ENCODE results near the gene ZDHHC23.

DNA sequence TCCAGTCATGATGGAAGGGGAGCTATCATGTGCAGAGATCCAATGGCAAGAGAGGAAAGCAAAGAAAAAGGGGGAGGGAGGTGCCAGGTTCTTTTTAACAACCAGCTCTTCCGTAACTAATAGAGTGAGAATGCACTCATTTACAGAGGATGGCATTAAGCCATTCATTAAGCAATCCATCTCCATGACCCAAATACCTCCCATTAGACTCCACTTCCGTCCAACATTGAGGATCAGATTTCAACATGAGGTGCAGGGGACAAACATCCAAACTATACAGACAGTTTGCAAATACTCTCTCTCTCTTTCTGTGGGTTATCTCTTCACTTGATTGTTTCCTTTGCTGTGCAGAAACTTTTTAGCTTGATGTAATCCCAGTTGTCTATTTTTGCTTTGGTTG is 21.2 kb downstream of the ZDHHC23 start:
- no peak for TF ChIP-seq HMG20B (CRISPR knock-in tag; conservative IDR thresholded peaks at IDR 0.05)
- no peak for TF ChIP-seq POLR2A (IDR thresholded peaks at IDR 0.05; ENCODE audit: insufficient read depth in 1 of 2, low read depth in 2 of 2, low read length in 2 of 2)
- TF ChIP-seq KLF11 (CRISPR knock-in tag; IDR thresholded peaks at IDR 0.05): no peak
- TF ChIP-seq KLF16 (CRISPR knock-in tag; IDR thresholded peaks at IDR 0.05): no peak
- no peak for TF ChIP-seq KDM5B (CRISPR knock-in tag; IDR thresholded peaks at IDR 0.05; ENCODE audit: borderline replicate concordance)
- TF ChIP-seq ZFP36 (IDR thresholded peaks at IDR 0.05; ENCODE audit: borderline replicate concordance, low read depth, low read length, partially characterized antibody): no peak
- no peak for TF ChIP-seq MBD4 (IDR thresholded peaks at IDR 0.05; ENCODE audit: borderline replicate concordance, low read length)
- TF ChIP-seq, protein P1, sequence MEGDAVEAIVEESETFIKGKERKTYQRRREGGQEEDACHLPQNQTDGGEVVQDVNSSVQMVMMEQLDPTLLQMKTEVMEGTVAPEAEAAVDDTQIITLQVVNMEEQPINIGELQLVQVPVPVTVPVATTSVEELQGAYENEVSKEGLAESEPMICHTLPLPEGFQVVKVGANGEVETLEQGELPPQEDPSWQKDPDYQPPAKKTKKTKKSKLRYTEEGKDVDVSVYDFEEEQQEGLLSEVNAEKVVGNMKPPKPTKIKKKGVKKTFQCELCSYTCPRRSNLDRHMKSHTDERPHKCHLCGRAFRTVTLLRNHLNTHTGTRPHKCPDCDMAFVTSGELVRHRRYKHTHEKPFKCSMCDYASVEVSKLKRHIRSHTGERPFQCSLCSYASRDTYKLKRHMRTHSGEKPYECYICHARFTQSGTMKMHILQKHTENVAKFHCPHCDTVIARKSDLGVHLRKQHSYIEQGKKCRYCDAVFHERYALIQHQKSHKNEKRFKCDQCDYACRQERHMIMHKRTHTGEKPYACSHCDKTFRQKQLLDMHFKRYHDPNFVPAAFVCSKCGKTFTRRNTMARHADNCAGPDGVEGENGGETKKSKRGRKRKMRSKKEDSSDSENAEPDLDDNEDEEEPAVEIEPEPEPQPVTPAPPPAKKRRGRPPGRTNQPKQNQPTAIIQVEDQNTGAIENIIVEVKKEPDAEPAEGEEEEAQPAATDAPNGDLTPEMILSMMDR (CRISPR knock-in tag; IDR thresholded peaks at IDR 0.05): no peak
